HG03025 (cell line): Measurements from ENCODE around the gene STX3.
"Not testable (repeated sequence)": the region's sequence is repeated elsewhere in the genome, so short reads cannot be mapped to it uniquely, and the experiment has no call there.

Experiments
- ATAC-seq: cut with Tn5 transposase; IDR thresholded peaks from one replicate; pipeline ENCODE4 v1.9.1; 2021; ENCODE audit warnings: mild to moderate bottlenecking, moderate library complexity; ENCODE audit not compliant: unreplicated experiment, low FRiP score

STX3 gene

DNA sequence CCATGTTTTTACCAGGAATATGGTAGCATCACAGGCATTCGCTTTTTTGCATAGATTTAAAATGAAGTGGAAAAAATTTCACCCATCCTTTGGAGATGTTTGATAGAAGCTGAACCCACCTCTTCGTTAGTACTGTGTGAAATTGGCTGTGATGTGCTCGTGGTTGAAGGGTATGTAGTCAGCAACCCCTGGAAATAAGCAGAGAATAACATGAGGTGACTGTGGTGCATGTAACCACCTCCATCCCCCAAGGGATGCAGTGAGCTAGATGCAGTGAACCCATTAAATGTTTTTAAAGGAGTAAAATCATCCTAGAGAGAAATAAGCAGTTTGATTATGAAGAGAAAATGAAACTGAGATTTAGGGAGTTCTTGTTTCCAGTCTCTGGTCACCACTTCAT, 74.2 kb downstream of the STX3 start:
- no peak for ATAC-seq

DNA sequence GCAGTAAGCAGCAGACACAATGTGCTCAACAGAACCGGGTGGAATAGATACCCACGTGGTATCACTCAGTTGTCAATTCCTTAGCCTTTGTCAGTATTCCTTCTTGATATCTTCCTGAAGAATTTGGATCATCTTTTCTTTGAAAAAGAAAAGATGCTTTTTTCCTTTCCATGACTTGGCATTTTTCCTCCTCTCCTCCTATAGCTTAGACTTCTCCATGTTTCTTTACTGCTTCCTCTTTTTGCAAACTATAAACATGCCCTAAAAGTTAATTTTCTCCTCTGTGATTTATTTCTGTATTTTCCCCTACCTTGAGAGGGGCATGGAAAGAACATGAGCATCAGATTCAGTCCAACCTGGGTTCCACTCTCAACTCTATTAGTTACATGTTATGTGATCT, 78.4 kb downstream of the STX3 start:
- no peak for ATAC-seq

DNA sequence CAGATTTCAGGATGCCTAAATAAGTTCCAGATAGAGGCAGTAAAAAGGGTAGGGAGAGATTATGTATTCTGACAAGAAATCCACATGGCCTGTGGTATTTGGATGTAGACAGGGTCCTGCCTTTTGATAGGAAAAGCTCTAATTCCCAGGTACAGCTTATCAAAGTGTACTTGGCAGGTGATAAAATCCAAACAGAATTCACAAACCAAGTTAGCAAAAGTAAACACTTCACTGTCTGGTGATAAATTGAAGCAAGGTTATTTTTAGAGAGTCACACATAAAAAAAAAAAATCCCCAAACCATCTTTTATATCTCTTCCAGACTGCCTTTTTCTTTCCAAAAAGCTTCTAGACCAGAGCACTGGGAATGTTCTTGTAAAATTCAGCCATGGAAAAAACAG, 84.4 kb downstream of the STX3 start:
- no peak for ATAC-seq

DNA sequence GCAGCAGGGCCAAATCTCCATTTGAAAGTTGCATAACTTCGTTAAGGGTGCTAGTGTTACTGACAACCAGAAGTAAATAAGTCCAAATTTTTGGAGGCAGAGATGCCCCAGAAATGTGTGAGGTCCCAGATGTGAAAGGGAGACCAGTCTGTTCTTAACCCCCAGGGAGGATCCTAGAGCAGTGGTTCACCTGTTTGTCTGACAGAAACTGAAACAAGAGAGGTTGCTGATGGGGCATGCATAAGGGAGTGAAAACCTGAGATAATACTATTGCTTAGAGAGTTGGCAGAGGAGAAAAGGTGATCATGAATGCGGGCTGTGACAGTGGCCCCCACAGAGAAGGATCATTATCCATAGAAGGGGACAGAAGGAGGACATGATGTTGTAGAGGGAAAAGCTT, 86.3 kb downstream of the STX3 start:
- no peak for ATAC-seq

DNA sequence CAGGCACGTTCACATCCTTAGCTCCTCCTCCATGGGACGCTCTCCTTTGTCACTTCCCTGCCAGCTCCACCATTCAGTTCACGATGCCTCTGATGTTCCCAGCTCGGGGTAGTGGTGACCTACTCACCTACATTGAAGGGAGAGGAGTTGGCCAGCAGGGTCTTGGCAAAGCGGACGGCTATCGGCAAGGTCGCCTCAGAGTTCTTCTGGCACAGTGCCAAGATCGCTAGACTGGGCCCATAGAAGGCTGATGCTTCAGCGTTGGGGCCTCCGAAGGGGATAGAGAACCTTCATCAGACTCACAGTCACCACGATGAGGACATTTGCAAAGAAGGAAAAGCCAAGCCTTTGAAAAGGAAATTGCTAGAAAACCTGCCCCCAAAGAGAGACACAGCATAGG, 87.1 kb downstream of the STX3 start:
- no peak for ATAC-seq

DNA sequence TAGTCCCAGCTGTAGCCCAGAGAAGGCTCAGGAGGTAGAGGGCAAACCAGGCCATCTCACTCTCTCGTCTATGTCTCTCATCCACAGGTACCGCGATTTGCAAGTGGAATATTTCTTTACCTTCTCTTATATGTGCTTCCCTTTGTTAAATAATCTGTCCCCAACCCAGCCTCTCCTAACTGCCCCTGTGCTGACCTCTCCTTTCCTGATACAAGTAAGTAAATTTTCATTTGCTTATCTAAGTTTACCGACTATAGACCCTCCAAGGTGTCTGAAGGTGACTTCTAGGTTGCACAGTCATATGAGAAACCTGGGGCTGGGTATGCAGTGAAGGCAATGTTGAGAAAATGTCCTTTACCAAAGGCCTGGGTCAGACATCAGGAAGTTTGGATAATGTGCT, 90.2 kb downstream of the STX3 start, which contains the start of gene CBLIF:
CBLIF (minus strand) TSS at position 101 of the 400 bp plus-strand sequence; CDS start at position 55, 46 bp downstream.
- ATAC-seq = no peak

DNA sequence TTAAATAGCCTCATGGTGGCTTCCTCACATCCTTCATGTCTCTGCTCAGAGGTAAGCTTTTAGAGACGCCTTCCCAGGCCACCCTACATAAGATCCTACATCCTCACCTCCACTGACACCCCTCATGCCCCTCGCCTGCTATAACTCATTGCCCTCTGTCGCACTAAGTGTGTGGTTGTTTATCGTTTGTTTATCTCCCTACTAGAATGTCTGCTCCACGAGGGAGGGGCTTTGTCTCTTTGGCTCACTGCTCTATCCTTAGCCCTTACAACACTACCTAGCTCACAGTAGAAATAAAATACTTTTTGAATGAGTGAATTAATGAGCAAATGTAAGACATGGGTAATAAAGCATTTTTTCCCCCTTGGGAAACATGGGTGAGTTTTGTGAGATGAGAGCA, 91.4 kb downstream of the STX3 start:
- no peak for ATAC-seq

DNA sequence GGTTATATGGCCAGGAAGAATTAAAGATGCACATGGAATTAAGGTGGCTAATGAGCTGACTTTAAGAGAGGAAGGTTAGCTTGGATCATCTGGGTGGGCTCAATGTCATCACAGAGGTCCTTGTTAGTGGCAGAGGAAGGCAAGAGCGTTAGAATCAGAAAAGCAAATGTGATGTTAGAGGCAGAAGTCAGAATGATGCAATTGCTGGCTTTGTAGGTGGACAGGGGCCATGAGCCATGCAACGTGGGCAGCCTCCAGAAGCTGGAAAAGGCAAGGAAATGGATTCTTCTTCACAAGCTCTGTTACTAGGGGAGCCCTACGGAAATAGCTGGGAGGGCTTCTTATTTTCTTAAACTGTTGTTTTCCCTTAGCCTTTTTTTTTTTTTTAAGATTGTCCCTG, 92.5 kb downstream of the STX3 start:
- ATAC-seq = no peak

DNA sequence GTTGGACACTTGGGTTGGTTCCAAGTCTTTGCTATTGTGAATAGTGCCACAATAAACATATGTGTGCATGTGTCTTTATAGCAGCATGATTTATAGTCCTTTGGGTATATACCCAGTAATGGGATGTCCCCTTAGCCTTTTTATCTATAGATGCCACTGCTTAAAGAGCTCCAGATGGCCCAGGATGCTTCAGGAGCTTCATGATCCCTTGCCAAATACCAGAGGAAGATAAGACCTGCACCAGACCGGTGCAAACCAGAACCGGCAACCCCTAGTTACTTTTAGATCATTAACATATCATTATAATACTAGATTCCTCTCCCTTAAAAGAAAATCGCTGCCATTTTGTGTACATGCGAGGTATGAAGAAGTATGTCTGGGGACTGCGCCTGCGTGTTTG, 93.3 kb downstream of the STX3 start:
- ATAC-seq = not testable (repeated sequence)

DNA sequence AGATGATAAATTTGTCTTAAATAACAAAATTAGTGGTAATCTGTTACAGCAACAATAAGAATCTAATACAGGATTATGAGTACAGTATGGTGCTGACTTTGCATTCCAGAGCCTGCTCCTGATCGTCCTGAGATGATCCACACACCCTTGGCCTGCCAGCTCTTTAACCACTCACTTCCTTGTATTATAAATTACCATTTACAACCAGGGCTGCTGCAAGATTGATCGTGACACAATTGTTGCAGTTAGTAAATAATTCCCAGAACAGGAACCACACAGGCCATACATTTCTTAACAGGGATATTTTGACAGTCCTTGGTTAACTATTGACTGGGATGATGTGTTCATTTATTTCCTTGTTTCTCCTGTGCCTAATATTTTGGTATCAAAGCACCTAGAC, 94.0 kb downstream of the STX3 start:
- ATAC-seq = no peak

DNA sequence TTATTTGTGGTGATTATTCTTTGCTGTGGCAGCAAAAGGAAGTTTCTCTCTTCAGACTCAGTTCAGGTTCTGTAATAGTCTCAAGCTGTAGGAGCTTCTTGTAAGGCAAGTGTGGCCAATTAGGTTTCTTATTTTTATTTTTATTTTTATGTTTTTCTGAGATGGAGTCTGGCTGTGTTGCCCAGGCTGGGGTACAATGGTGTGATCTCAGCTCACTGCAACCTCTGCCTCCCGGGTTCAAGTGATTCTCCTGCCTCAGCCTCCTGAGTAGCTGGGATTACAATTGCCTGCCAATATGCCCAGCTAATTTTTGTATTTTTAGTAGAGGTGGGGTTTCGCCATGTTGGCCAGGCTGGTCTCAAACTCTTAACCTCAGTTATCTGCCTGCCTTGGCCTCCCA, 94.4 kb downstream of the STX3 start:
- ATAC-seq = not testable (repeated sequence)

DNA sequence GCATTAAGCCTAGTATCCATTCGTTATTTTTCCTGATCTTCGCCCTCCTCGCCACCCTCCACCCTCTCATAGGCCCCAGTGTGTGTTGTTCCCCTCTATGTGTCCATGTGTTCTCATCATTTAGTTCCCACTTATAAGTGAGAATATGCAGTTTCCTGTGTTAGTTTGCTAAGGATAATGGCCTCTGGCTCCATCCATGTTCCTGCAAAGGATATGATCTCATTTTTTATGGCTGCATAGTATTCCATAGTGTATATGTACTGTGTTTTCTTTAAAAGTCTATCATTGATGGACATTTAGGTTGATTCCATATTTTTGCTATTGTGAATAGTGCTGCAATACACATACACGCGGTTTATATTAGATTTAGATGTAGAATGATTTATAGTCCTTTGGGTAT, 96.2 kb downstream of the STX3 start:
- ATAC-seq = not testable (repeated sequence)

DNA sequence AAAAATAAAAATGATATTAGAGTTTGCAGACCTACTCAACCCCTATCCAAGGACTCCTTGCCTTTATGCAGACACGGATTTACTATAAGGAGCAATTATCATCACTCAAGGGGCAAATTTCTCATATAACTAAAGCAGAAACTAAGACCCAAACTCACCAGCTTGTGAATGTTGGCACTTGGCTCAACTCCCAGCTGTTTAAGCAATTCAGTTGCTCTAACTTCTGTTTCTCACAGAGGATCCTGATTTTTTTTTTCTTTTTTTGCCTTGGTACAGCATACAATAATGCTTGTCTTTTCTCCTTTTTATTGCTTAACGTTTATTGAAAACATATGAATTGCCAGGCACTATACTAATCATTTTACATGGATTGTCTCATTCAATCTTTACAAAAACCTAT, 99.7 kb downstream of the STX3 start:
- no peak for ATAC-seq
